Kidney tubule cell (primary cell): ENCODE data around the gene PSMD14.
A peak's percentile ranks its signal among the peaks of the same experiment; 100 is the strongest.

Experiments used
- DNase-seq: peaks from one replicate; pipeline ENCODE4 v3.0.0-alpha.2; 2018; ENCODE audit warnings: low spot score

The PSMD14 gene

DNA sequence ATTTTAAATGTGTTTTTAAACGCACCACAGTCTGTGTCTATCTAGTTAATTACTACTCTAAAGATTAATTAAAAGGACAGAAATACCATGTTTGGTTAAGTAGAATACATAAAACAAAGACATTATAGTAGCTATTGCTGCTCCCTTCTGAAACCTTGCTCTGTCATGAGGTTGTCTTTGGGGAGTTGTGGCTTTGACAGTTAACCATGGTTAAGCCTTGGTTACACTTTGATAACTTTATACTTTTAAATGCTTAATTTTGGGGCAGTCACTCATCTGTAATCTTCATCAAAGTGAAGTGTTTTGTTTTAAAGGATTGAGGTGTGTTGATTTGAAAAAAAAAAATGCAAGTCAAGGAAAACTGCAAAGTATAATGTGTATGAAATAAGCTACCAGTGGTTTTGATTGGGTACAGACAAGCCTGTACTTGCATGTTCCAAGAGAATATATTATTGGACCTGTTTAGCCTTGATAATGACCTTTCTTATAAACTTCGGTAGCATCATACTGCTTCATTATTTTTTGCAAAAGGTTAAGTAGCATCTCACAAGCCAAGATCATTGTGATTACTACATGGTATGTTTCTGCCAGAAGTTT lies 78.1 kb downstream of the PSMD14 start:
- DNase-seq: no peak

- no peak for DNase-seq
Measured at GRCh38 chr2:161388146-161388779, 80.0 kb downstream of the PSMD14 start.

GRCh38 chr2:161391737-161392506 lies 83.7 kb downstream of the PSMD14 start:
- no peak for DNase-seq

- peak; percentile 31 for DNase-seq
Measured at GRCh38 chr2:161400076-161400475, 91.9 kb downstream of the PSMD14 start.

- no peak for DNase-seq
Measured at GRCh38 chr2:161402297-161402696, 94.1 kb downstream of the PSMD14 start.

GRCh38 chr2:161406316-161406715 lies 98.1 kb downstream of the PSMD14 start:
- DNase-seq: no peak

DNA sequence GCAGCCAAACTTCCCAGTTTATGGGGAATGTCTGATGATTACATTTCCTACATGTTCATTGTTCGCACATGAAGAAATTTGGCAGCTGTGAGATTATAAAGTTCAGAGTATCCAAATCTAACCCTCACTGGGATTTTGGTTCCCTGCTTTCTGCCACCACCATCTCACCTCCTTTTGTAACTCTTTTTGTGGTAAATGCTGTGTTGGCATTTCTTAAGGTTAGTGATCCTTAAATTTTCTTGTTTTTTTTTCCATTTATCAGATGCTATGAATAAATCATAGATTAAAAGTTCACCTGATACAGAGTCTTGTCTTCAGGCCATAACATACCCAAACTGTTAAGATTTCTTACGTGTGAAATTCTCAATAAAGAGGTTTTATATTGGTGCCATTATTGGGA lies 99.4 kb downstream of the PSMD14 start:
- DNase-seq: no peak

- no peak for DNase-seq
Measured at GRCh38 chr2:161409308-161409907, 101.2 kb downstream of the PSMD14 start.

DNA sequence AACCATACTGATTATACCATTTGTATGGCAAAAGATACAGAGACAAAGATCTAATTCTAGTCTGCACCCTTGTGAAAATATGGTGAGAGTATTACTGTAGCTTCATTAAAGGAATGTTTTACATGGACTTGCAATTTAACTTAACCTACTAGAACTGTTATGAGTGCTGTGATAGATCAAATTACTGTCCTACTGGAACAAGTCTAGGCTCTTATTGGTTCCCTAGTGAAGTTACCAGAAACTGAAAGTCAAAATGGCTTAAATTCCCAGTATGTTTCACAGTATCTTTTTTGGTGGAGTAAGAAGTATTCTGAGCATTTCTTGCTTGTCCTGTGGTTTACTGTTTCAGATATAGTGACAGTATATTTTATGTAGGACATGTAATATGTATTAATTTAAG lies 104.1 kb downstream of the PSMD14 start:
- DNase-seq: no peak

- DNase-seq: peak; percentile 53
Measured at GRCh38 chr2:161414042-161415033, 106.1 kb downstream of the PSMD14 start.

- DNase-seq: no peak
Measured at GRCh38 chr2:161415034-161415986, 107.1 kb downstream of the PSMD14 start.

- no peak for DNase-seq
Measured at GRCh38 chr2:161415987-161416707, 107.9 kb downstream of the PSMD14 start, which contains the start of gene TBR1. TBR1 (plus strand) TSS chr2:161416297; CDS start chr2:161416411, 114 bp downstream.

DNA sequence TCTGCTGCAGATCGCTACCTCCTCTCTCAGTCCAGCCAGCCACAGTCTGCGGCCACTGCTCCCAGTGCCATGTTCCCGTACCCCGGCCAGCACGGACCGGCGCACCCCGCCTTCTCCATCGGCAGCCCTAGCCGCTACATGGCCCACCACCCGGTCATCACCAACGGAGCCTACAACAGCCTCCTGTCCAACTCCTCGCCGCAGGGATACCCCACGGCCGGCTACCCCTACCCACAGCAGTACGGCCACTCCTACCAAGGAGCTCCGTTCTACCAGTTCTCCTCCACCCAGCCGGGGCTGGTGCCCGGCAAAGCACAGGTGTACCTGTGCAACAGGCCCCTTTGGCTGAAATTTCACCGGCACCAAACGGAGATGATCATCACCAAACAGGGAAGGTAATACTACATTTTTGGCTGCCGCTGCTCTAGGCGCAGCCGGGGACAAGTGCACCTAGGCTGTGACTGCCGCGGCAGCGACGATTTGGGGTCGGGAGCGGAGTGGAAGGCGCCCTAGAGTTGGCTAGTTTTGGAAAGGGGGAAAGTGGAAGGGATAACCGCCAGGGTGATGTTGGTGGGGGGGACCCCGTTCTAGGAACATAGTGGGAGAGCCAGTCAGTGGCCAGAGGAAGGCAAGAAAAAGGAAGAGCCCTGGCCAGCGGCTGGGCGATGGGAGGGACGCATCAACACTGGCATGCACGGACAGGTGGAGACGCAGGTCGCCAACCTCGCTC lies 108.6 kb downstream of the PSMD14 start:
- no peak for DNase-seq

DNA sequence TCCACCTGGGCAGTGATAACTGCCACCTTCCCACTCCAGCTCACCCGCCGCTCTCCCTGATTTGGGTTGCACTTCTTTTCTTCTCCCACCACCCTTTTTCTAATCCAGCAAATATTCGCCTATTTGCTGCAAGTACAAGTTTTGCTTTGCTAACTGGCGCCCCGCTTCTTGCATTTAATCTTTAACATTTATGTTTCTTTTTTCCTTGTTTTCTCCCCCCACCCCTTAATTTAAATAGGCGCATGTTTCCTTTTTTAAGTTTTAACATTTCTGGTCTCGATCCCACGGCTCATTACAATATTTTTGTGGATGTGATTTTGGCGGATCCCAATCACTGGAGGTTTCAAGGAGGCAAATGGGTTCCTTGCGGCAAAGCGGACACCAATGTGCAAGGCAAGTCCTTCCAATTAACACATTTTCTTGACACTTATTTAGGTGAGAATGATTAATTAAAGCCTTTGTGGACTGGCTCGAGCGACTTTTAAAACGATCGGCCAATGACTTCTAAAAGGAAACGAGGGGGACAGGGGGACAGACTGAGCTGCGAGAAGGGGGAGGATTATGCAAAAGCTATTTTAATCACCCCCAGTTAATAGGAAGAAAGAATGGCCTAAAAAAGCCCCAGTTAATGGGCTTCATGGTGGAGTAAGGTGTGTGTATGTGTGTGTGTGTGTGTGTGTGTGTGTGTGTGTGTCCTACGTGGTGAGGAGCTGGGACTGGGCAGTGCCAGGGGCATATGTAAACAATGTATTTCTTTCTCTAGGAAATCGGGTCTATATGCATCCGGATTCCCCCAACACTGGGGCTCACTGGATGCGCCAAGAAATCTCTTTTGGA lies 109.4 kb downstream of the PSMD14 start:
- no peak for DNase-seq

DNA sequence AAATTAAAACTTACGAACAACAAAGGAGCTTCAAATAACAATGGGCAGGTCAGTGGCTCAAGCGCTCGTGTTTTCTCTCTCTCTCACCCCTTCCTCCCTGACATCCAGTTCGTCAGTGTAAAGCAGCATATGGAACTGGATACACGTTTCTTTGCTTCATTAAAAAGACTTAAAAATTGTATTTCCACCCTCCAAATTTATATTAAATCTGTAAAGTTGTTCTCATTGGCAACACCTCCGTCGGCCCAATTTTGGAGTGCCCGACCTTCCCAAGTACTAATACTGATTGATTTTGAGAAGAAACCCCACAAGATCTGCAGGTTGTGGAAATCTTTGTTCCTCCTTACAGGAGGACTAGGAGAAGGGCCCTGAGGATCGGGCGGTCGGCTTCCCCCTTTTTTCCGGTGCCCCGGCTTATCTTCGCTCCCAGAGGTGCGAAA lies 110.1 kb downstream of the PSMD14 start:
- DNase-seq: no peak

DNA sequence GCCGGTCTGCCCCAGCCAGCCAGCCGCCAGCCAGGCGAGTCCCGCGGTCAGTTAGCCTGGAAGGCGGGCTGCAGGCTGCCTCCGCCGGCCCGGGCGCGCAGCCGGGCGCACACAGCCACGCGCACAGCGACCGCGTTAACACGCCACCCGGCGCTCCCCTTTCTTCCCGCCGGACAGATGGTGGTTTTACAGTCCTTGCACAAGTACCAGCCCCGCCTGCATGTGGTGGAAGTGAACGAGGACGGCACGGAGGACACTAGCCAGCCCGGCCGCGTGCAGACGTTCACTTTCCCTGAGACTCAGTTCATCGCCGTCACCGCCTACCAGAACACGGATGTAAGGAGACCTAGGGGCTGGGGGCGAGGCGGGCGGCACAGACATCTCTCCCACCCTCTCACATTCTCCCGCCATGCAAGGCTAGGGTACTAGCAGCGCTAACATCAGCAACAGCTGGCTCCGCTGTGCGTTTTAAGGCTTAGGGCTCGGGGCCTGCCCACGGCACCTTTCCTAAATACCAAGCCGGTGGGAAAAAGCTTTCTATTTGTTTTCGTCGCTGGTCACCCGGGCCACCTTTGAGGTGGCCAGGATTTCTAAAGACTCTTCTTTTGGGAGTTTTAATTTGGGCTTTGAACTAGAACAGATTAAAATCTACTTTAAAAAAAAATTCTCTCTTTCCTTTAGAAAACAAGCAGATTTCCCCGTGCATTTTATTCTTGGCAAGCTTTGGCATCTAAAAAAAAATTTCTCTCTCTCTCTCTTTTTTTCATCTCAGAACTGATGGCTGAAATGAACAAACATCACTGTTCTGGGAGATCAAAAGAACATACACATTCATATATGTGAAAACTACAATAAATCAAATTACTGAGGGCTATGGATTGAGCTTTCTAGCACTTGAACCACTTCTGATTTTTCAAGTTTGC lies 110.8 kb downstream of the PSMD14 start:
- DNase-seq: no peak

DNA sequence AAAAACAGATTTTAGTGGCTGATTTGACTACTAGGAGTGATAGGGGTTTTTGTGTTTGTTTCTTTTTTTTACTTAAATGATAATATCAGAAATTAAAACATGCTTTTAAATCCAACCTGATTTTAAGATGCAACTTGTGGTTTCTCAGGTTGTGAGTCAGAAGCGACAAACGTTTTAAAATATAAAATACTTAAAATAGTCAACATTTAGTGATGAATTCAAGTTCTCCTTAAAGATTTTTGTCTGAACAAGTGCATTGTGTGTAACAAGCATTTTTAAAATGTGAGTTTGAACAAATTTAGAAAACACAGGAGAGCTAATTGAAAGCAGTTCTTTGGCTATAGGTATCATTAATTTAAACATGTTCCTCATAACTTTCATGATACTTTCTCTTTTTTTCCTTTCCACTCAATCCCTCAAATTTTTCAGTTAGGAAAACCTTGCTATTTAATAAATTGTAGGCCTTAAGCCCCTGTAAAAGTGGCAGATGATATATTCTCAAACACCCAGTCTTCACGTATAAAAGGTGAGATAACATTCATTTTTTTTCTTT lies 111.5 kb downstream of the PSMD14 start:
- DNase-seq: no peak
